HepG2 (cell line): Measurements from ENCODE around the gene CLBA1. TPM values are rescaled to one million over a fixed set of nuclear protein-coding genes. Genes with fewer than 3 reads are reported as not detected.

Experiments used
- ZFP1 ChIP-seq: IDR thresholded peaks from 2 replicates; pipeline ENCODE4 v1.6.1; 2016
- ZFP36L1 ChIP-seq: sonication (generic); formaldehyde crosslinking; IDR thresholded peaks from 2 replicates; pipeline ENCODE4 v1.8.0; 2022; ENCODE audit warnings: mild to moderate bottlenecking, missing genetic modification reagents, moderate library complexity
- ZNF343 ChIP-seq: sonication (generic); formaldehyde crosslinking; IDR thresholded peaks from 2 replicates; pipeline ENCODE4 v1.4.0; 2020; ENCODE audit warnings: mild to moderate bottlenecking, missing genetic modification reagents
- ZNF407 ChIP-seq: sonication (generic); formaldehyde crosslinking; IDR thresholded peaks from one replicate; pipeline ENCODE4 v1.5.1; 2020; ENCODE audit warnings: mild to moderate bottlenecking, missing genetic modification reagents; ENCODE audit errors: not compliant biosample characterization
- ZNF609 ChIP-seq: sonication (generic); formaldehyde crosslinking; IDR thresholded peaks from 2 replicates; pipeline ENCODE4 v1.4.0; 2020; ENCODE audit warnings: mild to moderate bottlenecking, missing genetic modification reagents, borderline replicate concordance
- polyA plus RNA-seq, 8 experiments: library from polyadenylated mRNA; depleted of rRNA in 3 of 8; stranded (reverse) in 7 of 8; unstranded in 1 of 8; fragments of >200 nt; fragmentation: Illumina TruSeq in 4 of 8; extraction: Trizol in 4 of 8; gene quantifications; 2 replicates each; pipeline versions ENCODE4 v1.2.1 to v1.2.3, GENCODE V29; 2011 to 2016; ENCODE audit warnings: low read depth in 4 of 8, missing spikeins in 1 of 8, mixed read lengths in 1 of 8; ENCODE audit not compliant: insufficient read depth in 1 of 8
- total RNA-seq, 5 experiments: library from RNA; depleted of rRNA; stranded (reverse); fragments of >200 nt; fragmentation: Illumina TruSeq; extraction: Trizol; gene quantifications; 2 replicates each; pipeline ENCODE4 v1.2.3, GENCODE V29; 2016; ENCODE audit warnings: low read depth in 1 of 5

Gene CLBA1
- total and polyA plus RNA-seq, 2 of the 13 experiments (the other 11 are each of a cell fraction or from before 2014, with no cell fraction given), result 1.2 to 1.4 TPM

- TF ChIP-seq ZNF609 (CRISPR knock-in tag) (no peak), ZFP36L1 (CRISPR knock-in tag) (no peak), ZNF407 (CRISPR knock-in tag) (no peak), ZNF343 (CRISPR knock-in tag) (no peak), ZFP1 (CRISPR knock-in tag) (no peak)
Observed at GRCh38 chr14:104937161-104937560, 48.4 kb upstream of the CLBA1 start (continued).
